A549 treated with CORT108297 at 1 μM for 4 hours (cell line): Measurements from ENCODE around the gene B3GALNT1. TPM values are rescaled to one million over a fixed set of nuclear protein-coding genes. Genes with fewer than 3 reads are reported as not detected.

Experiments used
- total RNA-seq: library from RNA; stranded (reverse); fragments of 200-300 nt; extraction: Qiagen RNA extraction; gene quantifications from 5 replicates; pipeline ENCODE4 v1.2.3, GENCODE V29; 2022

Gene B3GALNT1
- total RNA-seq: 0.05 to 0.12 TPM (median 0.08 TPM) in 4 of 5 replicates, not detected in the other

GRCh38 chr3:161104561-161105551, at the start of gene B3GALNT1:
TSS of gene B3GALNT1 (minus strand) at chr3:161105349. CDS start at chr3:161086754, 18,595 bp downstream.

Other genes starting within 250 kb of the B3GALNT1 start
- 41.9 to 72.0 TPM (median 47.8 TPM) in 5 replicates for gene NMD3, start 116.0 kb upstream of the B3GALNT1 start, total RNA-seq